ENCODE measurements around the gene DLST.
A peak's percentile ranks its signal among the peaks of the same experiment; 100 is the strongest.

The DLST gene

GRCh38 chr14:74882103-74882920 lies 596 bp downstream of the DLST start:
- peak overlapping the region; percentile 93 for H3K4me3 ChIP-seq (ENCODE audit: low read length)
- H3K27ac ChIP-seq (ENCODE audit: low read depth, low read length), result peak overlapping the region; percentile 79
- H3K9me3 ChIP-seq (ENCODE audit: insufficient read depth, low read depth, low read length), result no peaks in the 10 kb centered on the region
- H3K9ac ChIP-seq (ENCODE audit: low read depth, low read length), result peak overlapping the region; percentile 90
- no peaks in the 10 kb centered on the region for H3K27me3 ChIP-seq (ENCODE audit: insufficient read depth, low read length)
- 4% methylated on average over 49 of the region's 49 CpGs for WGBS
- peaks cover 49% of the 10 kb centered on the region for H3K4me1 ChIP-seq (ENCODE audit: insufficient read depth, low read length)
- H3K36me3 ChIP-seq (ENCODE audit: insufficient read depth, low read length), result peaks cover 5% of the 10 kb centered on the region

GRCh38 chr14:74886001-74886400 lies 4.3 kb downstream of the DLST start:
- Histone ChIP-seq H3K4me1 (ENCODE audit: insufficient read depth, low read length) (peaks cover 59% of the 10 kb centered on the region), H3K36me3 (ENCODE audit: insufficient read depth, low read length) (peaks cover 32% of the 10 kb centered on the region), H3K9me3 (ENCODE audit: insufficient read depth, low read depth, low read length) (no peaks in the 10 kb centered on the region), H3K4me3 (ENCODE audit: low read length) (peak overlapping the region; percentile 8), H3K27ac (ENCODE audit: low read depth, low read length) (peak overlapping the region; percentile 76; the same call in 1 of the 2 replicates), H3K9ac (ENCODE audit: low read depth, low read length) (no peak overlapping the region), H3K27me3 (ENCODE audit: insufficient read depth, low read length) (no peaks in the 10 kb centered on the region)
- WGBS, result 21% methylated on average over 2 of the region's 3 CpGs

- H3K27ac ChIP-seq (ENCODE audit: low read depth, low read length), result peak overlapping the region; percentile 20; the same call in 1 of the 2 replicates
- no peak overlapping the region for H3K4me3 ChIP-seq (ENCODE audit: low read length)
- 84% methylated on average over 12 of the region's 12 CpGs for WGBS
- no peaks in the 10 kb centered on the region for H3K9me3 ChIP-seq (ENCODE audit: insufficient read depth, low read depth, low read length)
- no peaks in the 10 kb centered on the region for H3K27me3 ChIP-seq (ENCODE audit: insufficient read depth, low read length)
- H3K36me3 ChIP-seq (ENCODE audit: insufficient read depth, low read length), result peaks cover 57% of the 10 kb centered on the region
- peaks cover 54% of the 10 kb centered on the region for H3K4me1 ChIP-seq (ENCODE audit: insufficient read depth, low read length)
- H3K9ac ChIP-seq (ENCODE audit: low read depth, low read length), result no peak overlapping the region
Observed at GRCh38 chr14:74888164-74889158, 6.7 kb downstream of the DLST start.

GRCh38 chr14:74890262-74890661 lies 8.5 kb downstream of the DLST start:
- no peak overlapping the region for H3K9ac ChIP-seq (ENCODE audit: low read depth, low read length)
- no peak overlapping the region for H3K27ac ChIP-seq (ENCODE audit: low read depth, low read length)
- no peaks in the 10 kb centered on the region for H3K9me3 ChIP-seq (ENCODE audit: insufficient read depth, low read depth, low read length)
- no peak overlapping the region for H3K4me3 ChIP-seq (ENCODE audit: low read length)
- H3K4me1 ChIP-seq (ENCODE audit: insufficient read depth, low read length), result peaks cover 36% of the 10 kb centered on the region
- no peaks in the 10 kb centered on the region for H3K27me3 ChIP-seq (ENCODE audit: insufficient read depth, low read length)
- peaks cover 73% of the 10 kb centered on the region for H3K36me3 ChIP-seq (ENCODE audit: insufficient read depth, low read length)
- 96% methylated on average over 6 of the region's 6 CpGs for WGBS

GRCh38 chr14:74891870-74892269 lies 10.2 kb downstream of the DLST start:
- H3K4me3 ChIP-seq (ENCODE audit: low read length), result no peak overlapping the region
- peaks cover 88% of the 10 kb centered on the region for H3K36me3 ChIP-seq (ENCODE audit: insufficient read depth, low read length)
- no peaks in the 10 kb centered on the region for H3K9me3 ChIP-seq (ENCODE audit: insufficient read depth, low read depth, low read length)
- H3K4me1 ChIP-seq (ENCODE audit: insufficient read depth, low read length), result peaks cover 22% of the 10 kb centered on the region
- 96% methylated on average over 6 of the region's 6 CpGs for WGBS
- H3K9ac ChIP-seq (ENCODE audit: low read depth, low read length), result no peak overlapping the region
- no peaks in the 10 kb centered on the region for H3K27me3 ChIP-seq (ENCODE audit: insufficient read depth, low read length)
- H3K27ac ChIP-seq (ENCODE audit: low read depth, low read length), result no peak overlapping the region

GRCh38 chr14:74892745-74893144 lies 11.0 kb downstream of the DLST start:
- H3K36me3 ChIP-seq (ENCODE audit: insufficient read depth, low read length), result peaks cover 89% of the 10 kb centered on the region
- H3K4me1 ChIP-seq (ENCODE audit: insufficient read depth, low read length), result peaks cover 13% of the 10 kb centered on the region

GRCh38 chr14:74893614-74894091 lies 11.9 kb downstream of the DLST start:
- 100% methylated on average over 3 of the region's 4 CpGs for WGBS
- no peak overlapping the region for H3K9ac ChIP-seq (ENCODE audit: low read depth, low read length)

More at GRCh38 chr14:74892745-74893144, 11.0 kb downstream of the DLST start:
- H3K27ac ChIP-seq (ENCODE audit: low read depth, low read length), result no peak overlapping the region
- no peak overlapping the region for H3K4me3 ChIP-seq (ENCODE audit: low read length)
- no peaks in the 10 kb centered on the region for H3K9me3 ChIP-seq (ENCODE audit: insufficient read depth, low read depth, low read length)
- WGBS, result 93% methylated on average over 5 of the region's 5 CpGs
- H3K27me3 ChIP-seq (ENCODE audit: insufficient read depth, low read length), result no peaks in the 10 kb centered on the region
- no peak overlapping the region for H3K9ac ChIP-seq (ENCODE audit: low read depth, low read length)

GRCh38 chr14:74896400-74896799 lies 14.7 kb downstream of the DLST start:
- 93% methylated on average over 3 of the region's 3 CpGs for WGBS

More at GRCh38 chr14:74893614-74894091, 11.9 kb downstream of the DLST start:
- Histone ChIP-seq H3K9me3 (ENCODE audit: insufficient read depth, low read depth, low read length) (no peaks in the 10 kb centered on the region), H3K27me3 (ENCODE audit: insufficient read depth, low read length) (no peaks in the 10 kb centered on the region), H3K27ac (ENCODE audit: low read depth, low read length) (no peak overlapping the region), H3K36me3 (ENCODE audit: insufficient read depth, low read length) (peaks cover 95% of the 10 kb centered on the region), H3K4me1 (ENCODE audit: insufficient read depth, low read length) (peaks cover 4% of the 10 kb centered on the region; the same call in 1 of the 2 replicates), H3K4me3 (ENCODE audit: low read length) (no peak overlapping the region)

GRCh38 chr14:74897642-74898041 lies 15.9 kb downstream of the DLST start:
- no peak overlapping the region for H3K9ac ChIP-seq (ENCODE audit: low read depth, low read length)
- H3K36me3 ChIP-seq (ENCODE audit: insufficient read depth, low read length), result peaks cover 98% of the 10 kb centered on the region
- H3K4me1 ChIP-seq (ENCODE audit: insufficient read depth, low read length), result no peaks in the 10 kb centered on the region
- H3K4me3 ChIP-seq (ENCODE audit: low read length), result no peak overlapping the region
- no peak overlapping the region for H3K27ac ChIP-seq (ENCODE audit: low read depth, low read length)
- no peaks in the 10 kb centered on the region for H3K9me3 ChIP-seq (ENCODE audit: insufficient read depth, low read depth, low read length)
- no peaks in the 10 kb centered on the region for H3K27me3 ChIP-seq (ENCODE audit: insufficient read depth, low read length)
- 91% methylated on average over 3 of the region's 4 CpGs for WGBS

More at GRCh38 chr14:74896400-74896799, 14.7 kb downstream of the DLST start:
- Histone ChIP-seq H3K36me3 (ENCODE audit: insufficient read depth, low read length) (peaks cover 98% of the 10 kb centered on the region), H3K27ac (ENCODE audit: low read depth, low read length) (no peak overlapping the region), H3K9ac (ENCODE audit: low read depth, low read length) (no peak overlapping the region), H3K4me1 (ENCODE audit: insufficient read depth, low read length) (no peaks in the 10 kb centered on the region), H3K9me3 (ENCODE audit: insufficient read depth, low read depth, low read length) (no peaks in the 10 kb centered on the region), H3K27me3 (ENCODE audit: insufficient read depth, low read length) (no peaks in the 10 kb centered on the region), H3K4me3 (ENCODE audit: low read length) (no peak overlapping the region)

GRCh38 chr14:74898083-74898482 lies 16.4 kb downstream of the DLST start:
- no peaks in the 10 kb centered on the region; the same call in 1 of the 2 replicates for H3K4me1 ChIP-seq (ENCODE audit: insufficient read depth, low read length)
- no peaks in the 10 kb centered on the region for H3K9me3 ChIP-seq (ENCODE audit: insufficient read depth, low read depth, low read length)
- WGBS, result 95% methylated on average over 2 of the region's 2 CpGs
- H3K4me3 ChIP-seq (ENCODE audit: low read length), result no peak overlapping the region
- no peak overlapping the region for H3K9ac ChIP-seq (ENCODE audit: low read depth, low read length)
- peaks cover 98% of the 10 kb centered on the region for H3K36me3 ChIP-seq (ENCODE audit: insufficient read depth, low read length)
- no peaks in the 10 kb centered on the region for H3K27me3 ChIP-seq (ENCODE audit: insufficient read depth, low read length)
- H3K27ac ChIP-seq (ENCODE audit: low read depth, low read length), result no peak overlapping the region

Measured in HUES64 (cell line).